Stimulated activated memory B cell treated with anti-CD40 and anti-IgM and Interleukin-4, amounts not matched to agents 10 μg/mL and 1 μg/mL and 100 μg/mL, for 72 hours (primary cell): ENCODE results near the gene A3GALT2.

Experiments
- ATAC-seq: fragments of 150-1000 bp; cut with Tn5 transposase; 2 replicates; pipeline ENCODE4 v1.10.0; 2021
- H3K27ac Mint-ChIP-seq: one replicate; pipeline ENCODE4 v1.8.0; 2022; ENCODE audit warnings: mild to moderate bottlenecking, mixed read lengths
- H3K27me3 Mint-ChIP-seq: one replicate; pipeline ENCODE4 v1.8.0; 2022; ENCODE audit warnings: mixed read lengths
- H3K36me3 Mint-ChIP-seq: one replicate; pipeline ENCODE4 v1.8.0; 2022; ENCODE audit warnings: mixed read lengths
- H3K4me1 Mint-ChIP-seq: one replicate; pipeline ENCODE4 v1.8.0; 2022; ENCODE audit warnings: mixed read lengths
- H3K4me3 Mint-ChIP-seq: one replicate; pipeline ENCODE4 v1.8.0; 2022; ENCODE audit warnings: mild to moderate bottlenecking, moderate library complexity, mixed read lengths
- H3K9me3 Mint-ChIP-seq: one replicate; pipeline ENCODE4 v1.8.0; 2022; ENCODE audit warnings: mixed read lengths

The A3GALT2 gene

DNA sequence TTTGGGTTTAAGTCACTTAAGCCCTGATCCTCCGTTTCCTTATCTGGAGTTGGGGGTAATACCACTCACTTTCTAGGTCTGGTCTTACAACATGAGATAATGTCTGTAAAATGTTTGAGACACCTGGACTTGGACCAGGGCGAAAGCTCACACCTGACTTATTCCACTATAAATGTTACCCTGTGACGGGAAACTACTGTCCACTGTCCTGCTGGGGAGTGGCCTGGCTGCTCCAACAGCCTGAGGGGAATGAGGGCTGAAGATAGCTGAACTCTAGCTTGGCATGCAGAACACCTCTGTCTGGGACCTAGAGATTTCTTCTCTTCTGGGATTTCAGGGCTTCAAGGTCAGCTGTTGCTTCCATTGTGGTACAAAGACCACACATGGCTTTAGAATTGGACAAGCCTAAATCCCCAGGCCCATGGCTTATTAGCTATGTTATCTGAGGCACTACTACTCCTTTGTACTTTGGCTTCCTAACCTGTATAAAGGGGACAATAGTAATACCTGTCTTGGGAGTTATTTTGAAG, 9.5 kb upstream of the A3GALT2 start:
- no peak overlapping the region for H3K4me3 Mint-ChIP-seq
- H3K27ac Mint-ChIP-seq = no peak overlapping the region

DNA sequence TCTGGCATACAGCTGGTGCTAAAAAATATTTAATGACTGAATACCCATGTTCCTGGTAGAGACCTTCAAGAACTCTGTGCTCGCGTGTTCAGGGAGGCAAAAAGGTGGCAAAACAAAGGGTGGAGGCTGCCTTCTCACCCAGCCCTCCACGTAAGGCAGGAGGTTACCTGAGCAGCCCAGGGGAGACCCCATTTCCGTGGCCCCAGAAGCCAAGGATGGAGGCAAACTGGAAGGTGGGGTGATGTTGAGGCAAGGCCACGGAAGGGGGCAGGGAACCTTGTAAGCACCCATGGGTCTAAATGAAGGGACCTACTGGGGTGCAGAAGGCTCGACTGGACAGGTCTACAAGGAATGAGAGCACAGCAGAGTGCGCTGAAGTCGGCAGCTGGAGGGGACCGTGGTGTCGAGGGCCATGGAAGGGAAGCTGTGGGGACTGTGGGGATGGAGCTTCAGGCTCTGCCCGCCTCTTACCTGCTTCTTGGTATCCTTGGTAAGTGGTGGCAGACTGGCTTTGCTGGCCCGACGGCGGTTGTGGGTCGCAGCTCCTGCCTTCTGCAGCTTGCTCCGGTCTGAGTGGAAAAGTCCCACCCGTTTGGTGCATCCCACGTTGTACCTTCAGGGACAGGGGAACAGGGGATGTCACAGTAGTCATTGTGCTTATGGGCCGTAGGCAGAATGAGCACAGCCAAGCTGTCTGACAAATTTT, 8.9 kb upstream of the A3GALT2 start:
- H3K9me3 Mint-ChIP-seq = no peaks in the 10 kb centered on the region
- no peak overlapping the region for H3K4me3 Mint-ChIP-seq
- no peak for ATAC-seq
- H3K27ac Mint-ChIP-seq = no peak overlapping the region
- H3K36me3 Mint-ChIP-seq = peaks cover 79% of the 10 kb centered on the region
- peaks cover 13% of the 10 kb centered on the region for H3K4me1 Mint-ChIP-seq
- no peaks in the 10 kb centered on the region for H3K27me3 Mint-ChIP-seq

More for the DNA sequence above, 9.5 kb upstream of the A3GALT2 start:
- no peaks in the 10 kb centered on the region for H3K9me3 Mint-ChIP-seq
- H3K4me1 Mint-ChIP-seq = peaks cover 19% of the 10 kb centered on the region
- no peak for ATAC-seq
- H3K36me3 Mint-ChIP-seq = peaks cover 78% of the 10 kb centered on the region
- H3K27me3 Mint-ChIP-seq = no peaks in the 10 kb centered on the region

DNA sequence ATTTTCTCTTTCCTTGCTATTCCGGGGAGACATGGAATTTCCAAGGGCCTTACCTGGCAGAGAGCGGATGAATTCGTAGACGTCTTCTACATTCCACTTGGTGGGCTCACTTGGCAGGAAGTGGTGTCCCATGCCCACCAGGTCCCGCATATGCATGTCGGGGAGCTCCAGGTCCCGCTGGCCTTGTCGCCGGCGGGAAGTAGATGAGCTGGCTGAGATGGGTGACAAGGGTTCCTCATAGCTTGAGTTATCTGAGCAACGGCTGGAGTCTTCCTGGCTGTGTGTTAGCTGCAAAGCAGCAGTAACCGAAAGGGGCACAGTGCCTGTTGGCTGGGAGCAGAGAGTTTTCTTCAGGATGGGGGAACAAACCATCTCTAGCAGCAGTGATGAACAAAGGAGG, 7.9 kb upstream of the A3GALT2 start:
- H3K36me3 Mint-ChIP-seq = peaks cover 85% of the 10 kb centered on the region
- H3K4me1 Mint-ChIP-seq = peaks cover 13% of the 10 kb centered on the region
- no peak for ATAC-seq
- no peaks in the 10 kb centered on the region for H3K27me3 Mint-ChIP-seq
- no peak overlapping the region for H3K4me3 Mint-ChIP-seq
- no peak overlapping the region for H3K27ac Mint-ChIP-seq
- no peaks in the 10 kb centered on the region for H3K9me3 Mint-ChIP-seq

DNA sequence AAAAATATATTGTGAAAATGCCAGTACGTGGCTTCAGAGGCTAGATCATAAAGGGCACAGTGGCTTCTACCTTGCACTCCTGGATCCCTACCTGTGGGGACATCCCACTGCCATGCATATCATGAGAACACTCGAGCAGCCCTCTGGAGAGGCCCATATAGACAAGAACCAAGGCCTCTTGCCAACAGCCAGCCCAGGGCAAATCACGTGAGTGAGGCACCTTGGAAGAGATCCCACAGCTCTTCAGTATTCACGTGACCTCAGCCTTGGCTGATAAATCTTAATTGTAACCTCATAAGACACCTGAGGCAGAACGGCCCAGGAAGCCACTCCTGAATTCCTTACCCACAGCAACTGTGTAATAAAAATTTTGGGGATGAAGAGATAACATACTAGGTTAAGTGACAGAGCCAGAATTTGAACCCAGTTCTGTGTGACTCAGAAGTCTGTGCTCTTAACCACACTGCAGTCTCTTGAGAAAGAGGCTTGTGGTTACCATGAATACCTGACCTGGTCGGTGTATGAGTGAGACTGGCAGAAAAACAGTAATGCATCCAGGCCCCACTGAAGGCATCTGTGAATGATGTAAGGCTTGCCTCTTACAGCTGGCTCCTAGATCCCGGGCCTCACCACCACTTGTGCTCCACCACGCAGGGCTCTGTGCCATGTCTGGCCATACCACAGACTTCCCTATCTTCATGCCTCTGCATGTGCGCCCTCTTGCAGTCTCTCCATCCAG, 6.9 kb upstream of the A3GALT2 start:
- no peak overlapping the region for H3K27ac Mint-ChIP-seq
- H3K4me1 Mint-ChIP-seq = peaks cover 13% of the 10 kb centered on the region
- ATAC-seq = no peak
- H3K27me3 Mint-ChIP-seq = no peaks in the 10 kb centered on the region
- H3K9me3 Mint-ChIP-seq = no peaks in the 10 kb centered on the region
- peaks cover 85% of the 10 kb centered on the region for H3K36me3 Mint-ChIP-seq
- H3K4me3 Mint-ChIP-seq = no peak overlapping the region

DNA sequence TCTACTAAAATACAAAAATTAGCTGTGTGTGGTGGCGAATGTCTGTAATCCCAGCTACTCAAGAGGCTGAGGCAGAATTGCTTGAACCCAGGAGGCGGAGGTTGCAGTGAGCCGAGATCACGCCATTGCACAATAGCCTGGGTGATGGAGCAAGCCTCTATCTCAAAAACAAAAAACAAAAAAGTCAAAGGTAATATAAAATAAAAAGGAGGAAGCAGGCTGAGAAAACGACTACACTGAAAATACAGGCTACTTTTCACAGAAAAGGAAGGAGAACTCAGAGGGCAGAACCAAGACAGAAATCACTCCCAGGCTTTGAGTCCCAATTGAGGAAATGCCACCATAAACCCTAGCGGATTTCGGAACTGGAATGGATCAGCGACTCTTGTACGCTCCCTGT, 5.9 kb upstream of the A3GALT2 start:
- H3K27ac Mint-ChIP-seq = no peak overlapping the region
- peaks cover 5% of the 10 kb centered on the region for H3K4me1 Mint-ChIP-seq
- H3K4me3 Mint-ChIP-seq = no peak overlapping the region
- H3K9me3 Mint-ChIP-seq = no peaks in the 10 kb centered on the region
- ATAC-seq = no peak
- no peaks in the 10 kb centered on the region for H3K27me3 Mint-ChIP-seq
- H3K36me3 Mint-ChIP-seq = peaks cover 75% of the 10 kb centered on the region

DNA sequence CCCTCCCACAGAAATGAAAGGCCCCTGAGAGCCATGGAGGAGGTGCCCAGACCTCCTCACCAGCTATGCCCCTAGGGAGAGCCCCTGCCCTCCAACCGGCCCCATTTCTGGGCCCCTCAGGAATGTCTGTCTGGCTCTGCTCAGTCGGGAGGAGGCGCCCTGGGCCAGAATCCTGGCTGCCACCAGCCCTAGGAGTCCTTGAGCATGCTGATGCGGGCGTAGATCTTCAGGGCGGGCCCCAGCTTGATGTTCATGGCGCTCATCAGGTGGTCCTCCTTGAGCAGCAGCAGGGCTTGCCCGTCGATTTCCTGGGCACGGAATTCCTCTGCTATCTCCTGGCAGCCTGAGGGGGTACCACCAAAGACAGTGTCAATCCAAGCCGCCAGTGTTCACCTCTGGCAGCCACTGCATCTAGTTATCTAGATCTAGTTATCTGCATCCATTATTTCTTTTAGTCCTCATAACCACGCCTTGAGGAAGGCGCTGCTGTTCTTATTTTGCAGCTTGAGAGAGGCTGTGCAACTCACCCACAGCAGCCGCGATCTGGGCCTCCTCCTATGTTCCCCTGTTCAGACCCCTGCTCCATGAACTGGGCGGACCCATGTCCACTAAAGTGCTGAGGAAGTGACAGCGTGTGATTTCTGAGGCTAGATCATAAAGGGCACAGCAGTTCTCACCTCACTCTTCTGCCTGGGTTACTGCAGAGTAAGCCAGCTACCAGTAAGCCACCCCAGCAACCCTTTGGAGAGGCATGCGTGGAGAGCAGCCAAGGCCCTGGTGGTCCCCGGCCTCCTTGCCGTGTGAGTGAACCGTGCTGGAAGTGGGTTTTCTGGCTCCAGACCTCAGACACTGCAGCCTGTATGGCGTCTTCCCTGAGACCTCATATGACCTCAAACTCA, 4.0 kb upstream of the A3GALT2 start:
- Mint-ChIP-seq H3K27me3 (no peaks in the 10 kb centered on the region), H3K36me3 (peaks cover 58% of the 10 kb centered on the region), H3K27ac (no peak overlapping the region), H3K4me3 (no peak overlapping the region), H3K9me3 (no peaks in the 10 kb centered on the region), H3K4me1 (no peaks in the 10 kb centered on the region)
- no peak for ATAC-seq

DNA sequence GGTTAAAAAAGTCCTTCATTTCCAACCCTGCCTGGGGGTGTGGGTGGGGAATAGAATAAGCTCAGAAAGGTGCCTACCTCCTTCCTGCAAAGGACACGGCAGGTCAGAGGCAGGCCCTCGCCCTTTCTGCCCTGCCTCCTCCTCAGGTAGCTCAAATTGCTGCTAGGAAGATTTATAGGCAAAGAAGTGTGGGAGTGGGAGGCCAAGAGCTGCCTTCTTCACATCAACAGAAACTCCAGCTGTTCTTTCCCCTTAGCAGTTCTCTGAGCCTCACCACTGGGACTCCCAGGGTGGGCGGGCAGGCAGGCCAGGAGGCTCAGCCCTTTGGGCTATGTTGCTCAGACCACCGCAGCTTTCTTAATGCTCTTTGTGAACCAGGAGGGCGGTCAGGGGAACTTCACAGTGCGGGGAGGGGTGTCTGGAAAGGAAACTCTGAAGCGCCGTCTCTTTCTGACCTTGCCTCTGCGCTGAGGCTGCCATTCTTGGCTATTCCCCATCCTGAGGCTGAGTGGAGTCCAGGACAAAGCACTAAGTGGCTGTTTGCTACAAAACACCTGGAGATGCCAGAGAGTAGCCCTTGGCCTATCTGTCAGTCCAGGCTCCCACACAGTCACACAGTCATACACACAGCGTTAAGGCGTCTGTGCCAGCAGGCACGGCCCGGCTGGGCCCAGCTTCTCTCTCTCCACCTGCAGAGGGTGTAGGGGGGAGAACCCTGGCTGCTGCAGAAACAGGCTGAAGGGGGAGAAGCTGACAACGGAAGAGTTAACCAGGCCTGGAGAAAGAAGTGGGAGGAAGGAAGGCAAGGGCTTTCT, 3.0 kb upstream of the A3GALT2 start:
- no peaks in the 10 kb centered on the region for H3K4me1 Mint-ChIP-seq
- peaks cover 48% of the 10 kb centered on the region for H3K36me3 Mint-ChIP-seq
- no peak for ATAC-seq
- no peaks in the 10 kb centered on the region for H3K9me3 Mint-ChIP-seq
- H3K4me3 Mint-ChIP-seq = no peak overlapping the region
- H3K27ac Mint-ChIP-seq = no peak overlapping the region
- H3K27me3 Mint-ChIP-seq = peaks cover 3% of the 10 kb centered on the region

DNA sequence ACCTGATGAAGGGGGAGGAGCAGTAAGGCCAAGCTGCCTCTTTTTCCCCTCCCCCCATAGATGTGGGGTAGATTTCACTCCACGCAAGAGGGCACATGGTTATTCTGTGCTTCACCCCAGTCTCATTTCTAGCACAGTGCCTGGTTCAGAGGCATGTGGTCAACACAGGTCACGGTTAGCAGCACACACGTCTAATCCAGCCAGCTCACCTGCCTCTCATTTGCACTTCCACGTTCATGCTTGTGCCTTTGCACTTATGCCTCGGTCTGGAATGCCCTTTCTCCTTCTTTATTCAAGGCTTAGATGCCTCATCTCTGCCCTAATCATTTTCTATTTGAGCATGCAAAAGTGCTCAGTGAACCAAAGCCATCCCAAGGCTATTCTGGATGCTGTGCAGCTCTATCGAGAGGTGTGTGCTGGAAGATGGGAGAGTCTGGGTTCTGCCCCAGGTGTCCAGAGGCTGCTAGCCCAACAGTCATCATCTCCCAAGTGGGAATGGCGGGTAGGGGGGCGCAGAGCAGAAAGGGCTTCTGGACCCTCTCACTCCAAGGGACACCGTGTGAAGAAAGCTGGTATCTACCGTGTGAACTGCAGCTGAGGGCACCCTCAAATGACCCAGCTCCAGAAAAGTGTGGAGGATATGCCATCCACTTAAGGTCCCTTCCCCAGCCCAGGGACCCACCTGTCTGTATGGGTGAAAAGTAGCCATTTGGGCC, 2.1 kb upstream of the A3GALT2 start:
- H3K27me3 Mint-ChIP-seq = peaks cover 12% of the 10 kb centered on the region
- no peak for ATAC-seq
- peaks cover 40% of the 10 kb centered on the region for H3K36me3 Mint-ChIP-seq
- no peak overlapping the region for H3K4me3 Mint-ChIP-seq
- no peaks in the 10 kb centered on the region for H3K4me1 Mint-ChIP-seq
- no peaks in the 10 kb centered on the region for H3K9me3 Mint-ChIP-seq
- H3K27ac Mint-ChIP-seq = no peak overlapping the region

DNA sequence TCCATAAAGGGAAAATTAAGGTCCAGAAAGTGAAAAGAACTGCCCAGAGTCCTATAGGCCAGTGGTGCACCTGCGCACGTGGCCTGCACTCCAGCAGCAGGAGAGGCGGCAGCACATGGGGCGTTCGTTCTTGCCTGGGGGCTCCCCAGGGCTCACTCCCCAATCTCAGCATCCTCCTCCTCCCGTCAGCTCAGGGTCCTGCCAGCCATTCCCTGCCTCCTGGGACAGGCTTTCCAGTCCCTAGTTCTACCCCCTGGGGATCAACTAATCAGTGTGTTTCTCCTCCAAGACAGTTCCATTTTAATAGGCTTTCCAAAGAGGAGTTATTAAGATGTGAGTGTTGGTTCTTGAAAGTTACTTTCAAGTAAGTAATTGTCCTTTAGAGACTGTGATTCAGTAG, 1.2 kb upstream of the A3GALT2 start:
- Mint-ChIP-seq H3K27ac (no peak overlapping the region), H3K27me3 (peaks cover 12% of the 10 kb centered on the region), H3K36me3 (peaks cover 40% of the 10 kb centered on the region), H3K4me3 (no peak overlapping the region), H3K9me3 (no peaks in the 10 kb centered on the region), H3K4me1 (no peaks in the 10 kb centered on the region)
- no peak for ATAC-seq

DNA sequence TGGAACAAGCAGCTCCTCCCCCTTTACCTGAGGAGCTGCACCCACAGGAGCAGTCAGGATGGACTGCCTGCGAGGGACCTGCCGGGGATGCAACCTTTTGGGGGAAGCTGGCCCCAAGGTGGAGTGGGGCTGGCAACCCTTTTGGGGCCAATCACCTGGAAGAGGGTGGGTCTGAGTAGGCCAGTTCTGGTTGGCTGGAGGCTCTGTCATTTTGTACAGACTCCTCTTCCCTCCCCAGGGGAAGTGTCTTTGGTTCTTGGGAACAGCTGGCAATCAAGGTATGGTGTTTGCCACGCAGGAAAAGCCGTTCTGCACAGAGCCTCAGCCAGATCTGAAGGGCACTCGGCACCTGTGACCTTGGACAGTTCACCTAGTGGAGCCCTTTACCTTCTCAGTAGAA, 280 bp upstream of the A3GALT2 start:
- no peak for ATAC-seq
- Mint-ChIP-seq H3K36me3 (peaks cover 33% of the 10 kb centered on the region), H3K27ac (no peak overlapping the region), H3K9me3 (no peaks in the 10 kb centered on the region), H3K4me1 (no peaks in the 10 kb centered on the region), H3K4me3 (no peak overlapping the region), H3K27me3 (peaks cover 17% of the 10 kb centered on the region)

DNA sequence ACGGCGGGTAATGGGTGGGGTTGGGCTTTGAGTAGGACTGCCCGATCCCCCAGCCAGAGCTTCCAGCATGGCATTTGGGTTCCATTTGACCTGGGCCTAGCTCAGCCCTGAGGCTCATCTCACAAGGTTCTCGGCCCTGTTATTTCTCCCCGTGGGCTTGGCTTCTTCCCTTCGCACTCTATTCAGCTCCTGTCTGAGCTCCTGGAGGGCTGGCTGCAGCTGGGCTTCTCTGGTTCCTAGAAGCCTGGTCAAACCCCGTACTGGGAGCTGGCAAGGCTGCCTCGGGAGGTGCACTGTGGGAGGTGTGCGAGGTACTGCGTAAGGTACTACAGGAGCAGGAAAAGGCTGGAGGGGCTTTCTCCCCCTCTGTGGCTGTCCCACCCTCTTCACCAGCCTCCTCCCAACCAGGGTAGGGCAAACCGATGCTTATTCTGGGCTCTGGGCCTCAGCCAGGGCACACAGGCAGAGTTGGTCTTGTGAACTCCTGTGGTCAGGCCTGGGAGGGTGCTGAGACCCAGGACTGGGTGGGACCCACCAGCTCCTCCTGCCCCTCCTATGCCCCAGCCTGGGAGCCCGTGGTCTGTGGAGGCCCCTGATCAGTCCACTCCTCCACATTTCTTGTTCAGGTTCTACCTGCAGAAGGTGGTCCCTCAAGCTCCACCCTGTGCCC, 814 bp downstream of the A3GALT2 start:
- Mint-ChIP-seq H3K4me3 (no peak overlapping the region), H3K27ac (no peak overlapping the region), H3K9me3 (no peaks in the 10 kb centered on the region), H3K27me3 (peaks cover 24% of the 10 kb centered on the region), H3K36me3 (peaks cover 22% of the 10 kb centered on the region), H3K4me1 (no peaks in the 10 kb centered on the region)
- ATAC-seq = no peak

DNA sequence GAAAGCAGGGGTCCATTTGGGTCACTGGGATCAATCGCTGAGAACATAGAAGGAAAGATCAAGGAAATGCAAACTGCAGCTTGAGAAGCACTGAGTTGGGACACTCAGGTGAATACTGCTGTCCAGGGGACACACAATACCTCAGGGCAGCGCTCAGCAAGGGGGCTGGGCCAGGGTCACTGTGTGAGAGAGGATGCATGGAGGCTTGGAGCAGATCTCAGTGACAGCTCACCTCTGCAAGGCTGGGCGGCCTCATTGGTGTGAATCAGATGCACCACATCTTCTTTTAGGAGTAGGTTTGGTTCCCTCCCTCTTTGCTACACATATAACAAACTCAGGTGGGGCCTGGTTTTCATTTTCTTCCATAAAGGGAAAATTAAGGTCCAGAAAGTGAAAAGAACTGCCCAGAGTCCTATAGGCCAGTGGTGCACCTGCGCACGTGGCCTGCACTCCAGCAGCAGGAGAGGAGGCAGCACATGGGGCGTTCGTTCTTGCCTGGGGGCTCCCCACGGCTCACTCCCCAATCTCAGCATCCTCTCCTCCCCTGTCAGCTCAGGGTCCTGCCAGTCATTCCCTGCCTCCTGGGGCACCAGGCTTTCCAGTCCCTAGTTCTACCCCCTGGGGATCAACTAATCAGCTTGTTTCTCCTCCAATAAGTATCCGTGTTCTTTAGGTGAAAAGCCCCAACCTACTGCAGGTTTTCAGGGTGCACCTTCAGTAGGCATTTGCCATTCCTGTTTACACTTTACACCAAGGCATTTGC, 1.5 kb downstream of the A3GALT2 start:
- ATAC-seq = no peak
- Mint-ChIP-seq H3K4me3 (no peak overlapping the region), H3K27me3 (peaks cover 30% of the 10 kb centered on the region), H3K4me1 (no peaks in the 10 kb centered on the region), H3K27ac (no peak overlapping the region), H3K9me3 (no peaks in the 10 kb centered on the region), H3K36me3 (peaks cover 15% of the 10 kb centered on the region)

DNA sequence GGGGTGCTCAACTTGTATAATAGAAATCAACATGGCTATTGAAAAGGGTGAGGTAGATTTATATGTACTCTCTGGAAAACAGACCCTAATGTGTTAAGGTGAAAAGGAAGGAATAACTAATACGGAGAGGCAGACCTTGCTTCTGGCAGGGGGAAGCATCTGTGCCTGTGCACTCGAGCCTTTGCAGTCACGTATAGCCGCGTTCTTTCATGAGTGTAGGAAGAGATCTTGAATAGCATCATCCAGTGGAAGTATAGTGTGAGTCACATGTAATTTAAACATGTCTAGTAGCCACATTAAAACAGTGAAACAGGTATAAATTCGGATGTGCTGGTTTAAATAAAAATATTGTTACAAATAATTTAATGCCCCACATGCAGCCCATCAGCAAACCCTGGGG, 3.0 kb downstream of the A3GALT2 start:
- Mint-ChIP-seq H3K36me3 (peaks cover under 1% of the 10 kb centered on the region), H3K27me3 (peaks cover 38% of the 10 kb centered on the region), H3K4me1 (no peaks in the 10 kb centered on the region), H3K9me3 (no peaks in the 10 kb centered on the region), H3K27ac (no peak overlapping the region), H3K4me3 (no peak overlapping the region)
- no peak for ATAC-seq
